ENCODE measurements around the gene OR3A2. TPM values are rescaled to one million over a fixed set of nuclear protein-coding genes. Genes with fewer than 3 reads are reported as not detected.

The OR3A2 gene
- total RNA-seq, 1 experiment from 2014 or later: not detected

Small RNA genes lying within 50 kb of the gene (small RNA-seq; reads per million reads assigned to genes)
- not detected for gene OR1AC1P

Other genes with a start within 250 kb of the OR3A2 start
- not detected in 2 replicates for gene OR1A2, start 188.8 kb downstream of the OR3A2 start, total RNA-seq (2014; rRNA removed; shearing (Covaris generic); ENCODE audit: low replicate concordance)
- not detected in 2 replicates for gene OR1A1, start 178.6 kb downstream of the OR3A2 start, total RNA-seq (2014; rRNA removed; shearing (Covaris generic); ENCODE audit: low replicate concordance)
- not detected in 2 replicates for gene OR3A1, start 87.9 kb downstream of the OR3A2 start, total RNA-seq (2014; rRNA removed; shearing (Covaris generic); ENCODE audit: low replicate concordance)
- gene OR1E1, start 12.1 kb upstream of the OR3A2 start, total RNA-seq (2014; rRNA removed; shearing (Covaris generic); ENCODE audit: low replicate concordance): not detected in 2 replicates
- not detected in 2 replicates for gene OR3A3, start 25.1 kb upstream of the OR3A2 start, total RNA-seq (2014; rRNA removed; shearing (Covaris generic); ENCODE audit: low replicate concordance)
- gene OR1E2, start 47.5 kb upstream of the OR3A2 start, total RNA-seq (2014; rRNA removed; shearing (Covaris generic); ENCODE audit: low replicate concordance): not detected in 2 replicates
- not detected in 2 replicates for gene SPATA22, start 85.5 kb upstream of the OR3A2 start, total RNA-seq (2014; rRNA removed; shearing (Covaris generic); ENCODE audit: low replicate concordance)
- not detected in 2 replicates for gene ASPA, start 89.7 kb upstream of the OR3A2 start, total RNA-seq (2014; rRNA removed; shearing (Covaris generic); ENCODE audit: low replicate concordance)
- gene TRPV3, start 171.5 kb upstream of the OR3A2 start, total RNA-seq (2014; rRNA removed; shearing (Covaris generic); ENCODE audit: low replicate concordance): 0.87 and 1.4 TPM in 2 replicates
- gene TRPV1, start 223.1 kb upstream of the OR3A2 start, total RNA-seq (2014; rRNA removed; shearing (Covaris generic); ENCODE audit: low replicate concordance): 3.3 and 4.3 TPM in 2 replicates
- gene SHPK, start 249.9 kb upstream of the OR3A2 start, total RNA-seq (2014; rRNA removed; shearing (Covaris generic); ENCODE audit: low replicate concordance): 5.4 and 11.6 TPM in 2 replicates